HG03103 (cell line): ENCODE results near the gene GNG7.
"Not testable (repeated sequence)": the region's sequence is repeated elsewhere in the genome, so short reads cannot be mapped to it uniquely, and the experiment has no call there.

Experiments used
- ATAC-seq: cut with Tn5 transposase; IDR thresholded peaks from one replicate; pipeline ENCODE4 v1.9.1; 2021; ENCODE audit warnings: low read depth; ENCODE audit not compliant: unreplicated experiment

The GNG7 gene

GRCh38 chr19:2495130-2495641 is 207.3 kb downstream of the GNG7 start:
- no peak for ATAC-seq

- no peak for ATAC-seq
These were observed 207.9 kb downstream of the GNG7 start for GRCh38 chr19:2494447-2495129.

GRCh38 chr19:2494084-2494446 is 208.4 kb downstream of the GNG7 start:
- ATAC-seq = no peak

GRCh38 chr19:2493448-2493847 is 209.0 kb downstream of the GNG7 start:
- ATAC-seq = not testable (repeated sequence)

- ATAC-seq = no peak
These were observed 209.6 kb downstream of the GNG7 start for GRCh38 chr19:2492870-2493269.

- no peak for ATAC-seq
These were observed 211.2 kb downstream of the GNG7 start for GRCh38 chr19:2491130-2491801.

GRCh38 chr19:2490659-2491058 is 211.8 kb downstream of the GNG7 start:
- no peak for ATAC-seq

GRCh38 chr19:2488942-2489731 is 213.4 kb downstream of the GNG7 start:
- no peak for ATAC-seq

- no peak for ATAC-seq
These were observed 214.0 kb downstream of the GNG7 start for GRCh38 chr19:2488405-2488941.

GRCh38 chr19:2487842-2488241 is 214.7 kb downstream of the GNG7 start:
- ATAC-seq = no peak

GRCh38 chr19:2487090-2487489 is 215.4 kb downstream of the GNG7 start:
- ATAC-seq = no peak

- ATAC-seq = no peak
These were observed 217.1 kb downstream of the GNG7 start for GRCh38 chr19:2485428-2485827.

- no peak for ATAC-seq
These were observed 218.1 kb downstream of the GNG7 start for GRCh38 chr19:2484178-2484937.

- ATAC-seq = no peak
These were observed 218.9 kb downstream of the GNG7 start for GRCh38 chr19:2483484-2484151.

GRCh38 chr19:2483084-2483483 is 219.4 kb downstream of the GNG7 start:
- no peak for ATAC-seq

GRCh38 chr19:2482354-2483038 is 220.0 kb downstream of the GNG7 start:
- no peak for ATAC-seq

GRCh38 chr19:2481466-2481865 is 221.0 kb downstream of the GNG7 start:
- no peak for ATAC-seq

- no peak for ATAC-seq
These were observed 222.8 kb downstream of the GNG7 start for GRCh38 chr19:2479556-2480194.
